Activated naive CD4-positive, alpha-beta T cell treated with anti-CD3 and anti-CD28 coated beads for 36 hours (primary cell): ENCODE data around the gene NPC2. TPM values are rescaled to one million over a fixed set of nuclear protein-coding genes. Genes with fewer than 3 reads are reported as not detected.
A peak's percentile ranks its signal among the peaks of the same experiment; 100 is the strongest.

ENCODE experiments used
- CTCF ChIA-PET: fragments of 350-600 bp; sonication (Branson Sonifier 250); formaldehyde crosslinking; loops from one replicate; lab custom pipeline; 2021; ENCODE audit warnings: antibody characterized with exemption; lab: Charles Lee
- DNase-seq: peaks from one replicate; pipeline ENCODE4 v3.0.0-alpha.2; 2020
- H3K27ac Mint-ChIP-seq: one replicate; pipeline ENCODE4 v1.8.0; 2021; ENCODE audit warnings: mild to moderate bottlenecking, mixed read lengths
- H3K27me3 Mint-ChIP-seq: one replicate; pipeline ENCODE4 v1.8.0; 2021; ENCODE audit warnings: low read depth, mixed read lengths
- H3K36me3 Mint-ChIP-seq: one replicate; pipeline ENCODE4 v1.8.0; 2021; ENCODE audit warnings: low read depth, mixed read lengths
- H3K4me1 Mint-ChIP-seq: one replicate; pipeline ENCODE4 v1.8.0; 2021; ENCODE audit warnings: low read depth, mixed read lengths
- H3K4me3 Mint-ChIP-seq: one replicate; pipeline ENCODE4 v1.8.0; 2021; ENCODE audit warnings: mild to moderate bottlenecking, moderate library complexity, mixed read lengths
- H3K9me3 Mint-ChIP-seq: one replicate; pipeline ENCODE4 v1.8.0; 2021; ENCODE audit warnings: mixed read lengths
- intact Hi-C: fragments of 100-400 bp; cut with micrococcal nuclease; formaldehyde crosslinking; loops from one replicate; pipeline ENCODE4 v1.15.1; 2023
- total RNA-seq, 2 experiments: library from RNA; stranded (reverse); gene quantifications; one replicate each; pipeline ENCODE4 v1.2.3, GENCODE V29; 2021

NPC2 gene
- total RNA-seq, 2 experiments from 2014 or later = 36.3 to 38.0 TPM

GRCh38 chr14:74504874-74505720 lies 12.0 kb upstream of the NPC2 start:
- Mint-ChIP-seq H3K4me1 (no peaks in the 10 kb centered on the region), H3K27me3 (no peaks in the 10 kb centered on the region), H3K36me3 (no peaks in the 10 kb centered on the region), H3K27ac (no peak overlapping the region), H3K4me3 (no peak overlapping the region), H3K9me3 (no peaks in the 10 kb centered on the region)
- no peak for DNase-seq
- CTCF ChIA-PET = no interaction called here
- intact Hi-C loops = no loop called here

DNA sequence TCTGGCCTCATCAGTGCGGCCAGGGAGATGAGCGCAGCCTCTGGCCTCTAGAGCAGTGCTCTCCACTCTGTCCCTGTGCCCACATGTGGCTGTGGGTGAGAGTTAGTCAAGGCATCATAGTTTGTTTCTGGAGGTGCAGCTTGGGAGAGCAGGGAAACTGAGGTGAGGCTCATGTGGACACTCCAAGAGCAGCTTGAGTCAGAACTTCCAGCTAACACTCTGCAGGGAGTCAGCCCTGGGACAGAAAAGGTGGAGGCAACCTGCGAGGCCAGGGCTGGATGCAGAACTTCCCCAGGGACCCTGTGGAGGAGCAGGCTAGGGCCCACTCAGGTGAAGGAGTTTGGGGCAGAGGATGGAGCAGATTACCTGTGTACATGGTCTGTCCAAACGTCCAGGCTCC lies 11.3 kb upstream of the NPC2 start:
- intact Hi-C loops = no loop called here
- CTCF ChIA-PET = no interaction called here
- Mint-ChIP-seq H3K4me1 (no peaks in the 10 kb centered on the region), H3K4me3 (no peak overlapping the region), H3K27ac (no peak overlapping the region), H3K27me3 (no peaks in the 10 kb centered on the region), H3K9me3 (no peaks in the 10 kb centered on the region), H3K36me3 (no peaks in the 10 kb centered on the region)
- no peak for DNase-seq

- DNase-seq = no peak
These were observed 10.8 kb upstream of the NPC2 start for GRCh38 chr14:74503938-74504335.

GRCh38 chr14:74503291-74503937 lies 10.3 kb upstream of the NPC2 start:
- Mint-ChIP-seq H3K4me1 (no peaks in the 10 kb centered on the region), H3K27me3 (no peaks in the 10 kb centered on the region), H3K36me3 (no peaks in the 10 kb centered on the region), H3K27ac (no peak overlapping the region), H3K4me3 (no peak overlapping the region), H3K9me3 (no peaks in the 10 kb centered on the region)
- intact Hi-C loops = no loop called here
- CTCF ChIA-PET = no interaction called here
- DNase-seq = no peak

More at GRCh38 chr14:74503938-74504335, 10.8 kb upstream of the NPC2 start:
- no peaks in the 10 kb centered on the region for H3K4me1 Mint-ChIP-seq
- CTCF ChIA-PET = no interaction called here
- no peaks in the 10 kb centered on the region for H3K36me3 Mint-ChIP-seq
- no peak overlapping the region for H3K4me3 Mint-ChIP-seq
- H3K9me3 Mint-ChIP-seq = no peaks in the 10 kb centered on the region
- no peaks in the 10 kb centered on the region for H3K27me3 Mint-ChIP-seq
- no peak overlapping the region for H3K27ac Mint-ChIP-seq
- intact Hi-C loops = no loop called here

DNA sequence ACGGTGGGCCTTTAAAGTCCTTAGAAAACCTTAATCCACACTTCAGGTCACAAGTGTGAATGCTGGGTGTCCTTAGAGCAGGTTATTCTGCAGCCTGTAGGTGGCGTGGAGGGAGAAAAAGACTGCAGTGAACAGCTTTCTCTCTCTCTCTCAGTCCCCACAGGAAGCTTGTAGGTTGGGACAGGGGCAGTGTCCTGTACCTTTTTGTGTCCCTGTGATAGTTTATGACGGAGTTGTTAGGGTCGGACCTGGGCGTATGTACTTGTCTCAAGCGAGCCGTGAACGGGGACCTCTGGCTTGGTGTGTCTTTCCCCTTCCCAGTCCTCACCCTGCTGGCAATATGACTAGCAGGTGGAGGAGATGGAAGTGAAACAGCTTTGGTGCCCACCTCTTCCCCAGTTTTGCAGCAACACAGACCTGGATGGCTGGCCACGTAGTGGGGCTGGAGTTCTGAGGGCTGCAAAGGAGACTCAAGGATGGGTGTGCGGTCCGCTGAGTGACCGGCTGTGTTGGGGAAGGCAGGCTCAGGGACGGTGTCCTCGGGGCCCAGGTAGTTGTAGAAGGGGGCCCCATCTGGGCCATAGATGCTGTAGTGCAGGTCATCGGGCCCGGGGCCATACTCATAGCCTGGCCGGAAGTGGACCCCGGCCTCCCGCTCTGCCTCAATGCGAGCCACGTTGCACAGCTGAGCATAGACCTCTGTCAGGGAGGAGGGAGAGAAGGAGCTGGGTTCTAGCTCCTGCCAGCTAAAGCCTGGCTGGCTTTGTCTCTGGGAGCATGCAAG lies 9.3 kb upstream of the NPC2 start:
- intact Hi-C loops = no loop called here
- no peaks in the 10 kb centered on the region for H3K9me3 Mint-ChIP-seq
- no peaks in the 10 kb centered on the region for H3K27me3 Mint-ChIP-seq
- H3K27ac Mint-ChIP-seq = no peak overlapping the region
- CTCF ChIA-PET = interaction anchor here (0.7 to 1.3 kb wide), 2 partner anchors 9 to 190 kb away, joined by 3 read pairs; partner anchors contain the start of gene ISCA2
- no peaks in the 10 kb centered on the region for H3K36me3 Mint-ChIP-seq
- no peaks in the 10 kb centered on the region for H3K4me1 Mint-ChIP-seq
- peak; percentile 44 for DNase-seq
- no peak overlapping the region for H3K4me3 Mint-ChIP-seq

DNA sequence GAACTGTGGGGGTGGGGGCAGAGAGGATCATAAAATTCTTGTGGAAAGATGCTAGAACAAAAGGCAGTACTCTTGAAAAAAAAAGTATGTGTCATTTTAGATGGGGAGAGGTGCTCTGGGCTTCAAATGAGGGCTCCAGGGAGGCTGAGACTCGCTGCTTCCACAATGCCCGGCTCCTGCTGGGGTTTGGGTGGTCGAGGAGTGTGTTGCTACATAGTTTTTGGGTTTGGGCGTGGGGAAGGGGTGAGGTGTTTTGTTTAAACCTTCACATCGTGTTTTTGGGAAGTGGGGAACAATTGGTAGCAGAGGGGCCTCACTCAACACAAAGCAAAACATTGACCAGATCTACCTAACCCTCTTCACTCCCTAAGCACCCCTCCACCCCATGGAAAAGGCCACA lies 8.6 kb upstream of the NPC2 start:
- CTCF ChIA-PET = interaction anchor here (0.7 to 1.3 kb wide), 3 partner anchors 8 to 190 kb away, joined by 3 read pairs; partner anchors contain the start of gene ISCA2
- no peaks in the 10 kb centered on the region for H3K27me3 Mint-ChIP-seq
- H3K4me1 Mint-ChIP-seq = no peaks in the 10 kb centered on the region
- H3K4me3 Mint-ChIP-seq = no peak overlapping the region
- H3K27ac Mint-ChIP-seq = no peak overlapping the region
- no peaks in the 10 kb centered on the region for H3K36me3 Mint-ChIP-seq
- H3K9me3 Mint-ChIP-seq = no peaks in the 10 kb centered on the region
- no peak for DNase-seq
- intact Hi-C loops = no loop called here

DNA sequence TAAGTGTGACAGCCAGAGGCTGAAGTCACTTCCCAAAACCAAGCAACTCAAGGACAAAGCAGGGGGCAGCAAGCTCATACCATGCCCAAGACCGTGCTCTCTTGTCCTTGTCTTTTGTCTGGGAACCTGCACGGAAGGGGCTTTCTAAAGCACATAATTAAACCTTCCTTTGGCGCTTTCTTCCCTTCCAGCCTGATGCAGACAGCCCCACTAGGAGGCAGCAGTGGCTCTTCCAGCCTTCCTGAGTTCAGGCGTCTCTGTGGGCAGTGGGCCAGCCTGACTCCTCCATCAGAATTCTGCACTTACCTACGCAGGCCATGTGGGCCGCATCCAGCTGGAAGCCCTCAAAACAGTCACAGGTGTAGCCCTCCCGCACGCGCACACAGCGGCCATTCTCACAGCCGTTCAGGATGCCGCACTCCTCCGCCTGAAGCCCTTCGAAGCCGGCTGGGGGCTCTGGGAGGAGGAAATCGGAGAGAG lies 8.1 kb upstream of the NPC2 start:
- DNase-seq = peak; percentile 23
- Mint-ChIP-seq H3K9me3 (no peaks in the 10 kb centered on the region), H3K27me3 (no peaks in the 10 kb centered on the region), H3K27ac (no peak overlapping the region), H3K36me3 (no peaks in the 10 kb centered on the region), H3K4me3 (no peak overlapping the region), H3K4me1 (no peaks in the 10 kb centered on the region)
- CTCF ChIA-PET = interaction anchor here (0.5 to 1.3 kb wide), 3 partner anchors 8 to 302 kb away, joined by 3 to 4 read pairs (median 3); partner anchors contain the start of gene ISCA2
- intact Hi-C loops = no loop called here

- CTCF ChIA-PET = interaction anchor here (0.5 to 1.2 kb wide), 2 partner anchors 108 to 302 kb away, joined by 3 to 4 read pairs; no protein-coding TSS in a partner anchor
- Mint-ChIP-seq H3K27ac (no peak overlapping the region), H3K9me3 (no peaks in the 10 kb centered on the region)
These were observed 7.5 kb upstream of the NPC2 start for GRCh38 chr14:74500417-74501134.

GRCh38 chr14:74495356-74495755 lies 2.3 kb upstream of the NPC2 start:
- CTCF ChIA-PET = no interaction called here
- Mint-ChIP-seq H3K27ac (no peak overlapping the region), H3K36me3 (no peaks in the 10 kb centered on the region), H3K4me1 (peaks cover 18% of the 10 kb centered on the region), H3K4me3 (no peak overlapping the region), H3K27me3 (no peaks in the 10 kb centered on the region), H3K9me3 (no peaks in the 10 kb centered on the region)
- intact Hi-C loops = no loop called here
- no peak for DNase-seq

More at GRCh38 chr14:74500417-74501134, 7.5 kb upstream of the NPC2 start:
- Mint-ChIP-seq H3K27me3 (no peaks in the 10 kb centered on the region), H3K4me3 (no peak overlapping the region), H3K36me3 (no peaks in the 10 kb centered on the region), H3K4me1 (peaks cover under 1% of the 10 kb centered on the region)
- intact Hi-C loops = no loop called here
- DNase-seq = no peak

GRCh38 chr14:74493343-74494261 lies 497 bp upstream of the NPC2 start, which contains the start of gene ISCA2:
ISCA2 (plus strand) TSS chr14:74493765; CDS start chr14:74493775, 10 bp downstream.
- Mint-ChIP-seq H3K4me3 (no peak within 1 kb of the TSS), H3K4me1 (peaks cover 25% of the 10 kb centered on the region), H3K27ac (peak within 1 kb of the TSS; percentile 86), H3K9me3 (no peaks in the 10 kb centered on the region), H3K27me3 (no peaks in the 10 kb centered on the region), H3K36me3 (no peaks in the 10 kb centered on the region)
- intact Hi-C loops = loop anchor here (1.0 to 5.0 kb wide), 10 partner anchors 87 to 607 kb away; partner anchors contain the start of genes ALDH6A1, DLST, LIN52 and LTBP2
- DNase-seq = peak; percentile 100
- CTCF ChIA-PET = interaction anchor here (0.6 to 1.3 kb wide), 4 partner anchors 8 to 152 kb away, joined by 3 read pairs; no protein-coding TSS in a partner anchor
